ENCODE data around the gene TCP11L2. TPM values are rescaled to one million over a fixed set of nuclear protein-coding genes. Genes with fewer than 3 reads are reported as not detected.
A peak's percentile ranks its signal among the peaks of the same experiment; 100 is the strongest.

Gene TCP11L2
- total and polyA plus RNA-seq, 9 of the 15 experiments (the other 6 are each of a cell fraction or from before 2014, with no cell fraction given): 0.39 to 4.5 (median 1.3) TPM

- no peaks in the 10 kb centered on the region for H3K27me3 ChIP-seq (ENCODE audit: control insufficient read depth in 2 of 2, insufficient read depth in 2 of 2, low read length in 2 of 2)
- TF ChIP-seq CCNT2 (IDR thresholded peaks at IDR 0.05; ENCODE audit: borderline replicate concordance, extremely low read depth, insufficient read length, low read depth, low read length): no peak
- 0 out of 2 replicates have a peak, but pooled peaks have one; percentile 67 for TF ChIP-seq NFATC3 (IDR thresholded peaks at IDR 0.05)
- no peak for TF ChIP-seq SUPT5H (IDR thresholded peaks at IDR 0.05)
- TF ChIP-seq KDM2B (CRISPR knock-in tag; IDR thresholded peaks at IDR 0.05): no peak
- no peak for TF ChIP-seq BMI1 (IDR thresholded peaks at IDR 0.05; ENCODE audit: low read length)
- no peak for TF ChIP-seq ZBTB43 (CRISPR knock-in tag; IDR thresholded peaks at IDR 0.05)
- no peak for TF ChIP-seq TFAP4 (CRISPR knock-in tag; IDR thresholded peaks at IDR 0.05; ENCODE audit: borderline replicate concordance)
- TF ChIP-seq SIRT6 (IDR thresholded peaks at IDR 0.05; ENCODE audit: low read depth, low read length): no peak
- no peak for TF ChIP-seq NONO (IDR thresholded peaks at IDR 0.05; ENCODE audit: low read depth in 2 of 2, low read length in 1 of 2)
- TF ChIP-seq THRAP3 (IDR thresholded peaks at IDR 0.05; ENCODE audit: borderline replicate concordance): no peak
- TF ChIP-seq CBX2 (IDR thresholded peaks at IDR 0.05; ENCODE audit: insufficient read depth, low read length, poor library complexity, severe bottlenecking): no peak
- no peak for TF ChIP-seq NFIX (CRISPR knock-in tag; IDR thresholded peaks at IDR 0.05; ENCODE audit: low read depth)
- peak; percentile 79; the same call in 1 of the 2 replicates for TF ChIP-seq CC2D1A (IDR thresholded peaks at IDR 0.05)
- TF ChIP-seq ZNF436 (CRISPR knock-in tag; IDR thresholded peaks at IDR 0.05): no peak
- TF ChIP-seq ZKSCAN3 (CRISPR knock-in tag; IDR thresholded peaks at IDR 0.05): no peak
- peak; percentile 84 for TF ChIP-seq MTA2 (IDR thresholded peaks at IDR 0.05; ENCODE audit: low read depth)
- TF ChIP-seq ZNF146 (CRISPR knock-in tag; IDR thresholded peaks at IDR 0.05; ENCODE audit: unreplicated experiment): no peak
- TF ChIP-seq MYC (IDR thresholded peaks at IDR 0.05; ENCODE audit: low read depth, low read length): peak; percentile 13; the same call in 1 of the 2 replicates
- no peak for TF ChIP-seq MYC (CRISPR knock-in tag; IDR thresholded peaks at IDR 0.05; ENCODE audit: borderline replicate concordance, low read depth)
- TF ChIP-seq ZNF57 (CRISPR knock-in tag; IDR thresholded peaks at IDR 0.05): no peak
- TF ChIP-seq CHD4 (IDR thresholded peaks at IDR 0.05; ENCODE audit: insufficient read depth, insufficient replicate concordance, low read depth, low read length, poor library complexity, severe bottlenecking): no peak
These were observed 56.1 kb downstream of the TCP11L2 start for GRCh38 chr12:106358396-106359241.

More at GRCh38 chr12:106358396-106359241, 56.1 kb downstream of the TCP11L2 start:
- 5% methylated on average over 17 of the region's 17 CpGs for WGBS (ENCODE audit: insufficient coverage, low coverage, missing lambda C conversion rate)
- no peaks in the 10 kb centered on the region for H3K9me1 ChIP-seq (ENCODE audit: control insufficient read depth, insufficient read depth, low read length)
- intact Hi-C loops (cut with micrococcal nuclease): loop anchor here (5.0 to 10.0 kb wide), 4 partner anchors 56 to 546 kb away; partner anchors contain the start of gene TCP11L2
- BruUV-seq (replicated peaks): no TSS peak
- peak overlapping the region; percentile 96 for H2AFZ ChIP-seq (ENCODE audit: low read depth, low read length)
- no peaks in the 10 kb centered on the region for H3K9me3 ChIP-seq (replicated peaks; ENCODE audit: control insufficient read depth, insufficient read depth, low read depth, low read length)
- H3K9ac ChIP-seq (ENCODE audit: insufficient read depth in 1 of 2, low read depth in 2 of 2, low read length in 2 of 2): peak overlapping the region; percentile 88 to 91
- peaks cover 14 to 15% of the 10 kb centered on the region in 2 experiments; a peak in 4 of 5 replicates for H3K4me1 ChIP-seq (replicated peaks in 1 of 2; ENCODE audit: control insufficient read depth in 2 of 2, insufficient read depth in 2 of 2, low read length in 2 of 2)
- ChIA-PET CTCF (ENCODE audit: low intra/inter-chr PET ratio) (interaction anchor here (2.7 kb wide), 1 partner anchor 483 kb away, joined by 13 read pairs; no protein-coding TSS in a partner anchor), POLR2A (interaction anchor here (0.5 to 1.3 kb wide), 16 partner anchors 8 to 1718 kb away, joined by 3 to 7 read pairs (median 4); no protein-coding TSS in a partner anchor)
- no peaks in the 10 kb centered on the region for H3K36me3 ChIP-seq (ENCODE audit: control insufficient read depth, insufficient read depth, low read length)
- H3K27ac ChIP-seq (ENCODE audit: extremely low read depth, low read depth, low read length): peak overlapping the region; percentile 94
- H3K4me3 ChIP-seq: peak overlapping the region; percentile 72
- DNase-seq (ENCODE audit: extremely low read depth in 1 of 4, low spot score in 3 of 4) (peak; percentile 65 to 86 (median 76)), FAIRE-seq (no peak), ATAC-seq (peak; percentile 78)
- in situ Hi-C loops (cut with MboI): no loop called here
- H3K4me2 ChIP-seq (ENCODE audit: insufficient read depth, low read length): peak overlapping the region; percentile 89
- peaks cover 39% of the 10 kb centered on the region for H3K79me2 ChIP-seq (ENCODE audit: control insufficient read depth, insufficient read depth, low read length)
- no peaks in the 10 kb centered on the region for H4K20me1 ChIP-seq (replicated peaks; ENCODE audit: control insufficient read depth, insufficient read depth, low read length)
